Skin of body (tissue), 2 donors: ENCODE data around the gene TBK1. TPM values are rescaled to one million over a fixed set of nuclear protein-coding genes. Genes with fewer than 3 reads are reported as not detected.
A peak's percentile ranks its signal among the peaks of the same experiment; 100 is the strongest.
"Not testable (repeated sequence)": the region's sequence is repeated elsewhere in the genome, so short reads cannot be mapped to it uniquely, and the experiment has no call there.

ENCODE experiments used
- DNase-seq: peaks from one replicate; lab custom pipeline; 2025; lab: John Stamatoyannopoulos, UW
- total RNA-seq: library from RNA; depleted of rRNA; stranded (reverse); fragments of >200 nt; gene quantifications from one replicate; pipeline ENCODE4 v1.2.3, GENCODE V29; 2014

TBK1 gene
- total RNA-seq, 1 donor from 2014 or later = 26.7 TPM

GRCh38 chr12:64494998-64495729 is 43.2 kb downstream of the TBK1 start:
- no peak for DNase-seq

- DNase-seq = no peak
These were observed 45.0 kb downstream of the TBK1 start for GRCh38 chr12:64496839-64497400.

DNA sequence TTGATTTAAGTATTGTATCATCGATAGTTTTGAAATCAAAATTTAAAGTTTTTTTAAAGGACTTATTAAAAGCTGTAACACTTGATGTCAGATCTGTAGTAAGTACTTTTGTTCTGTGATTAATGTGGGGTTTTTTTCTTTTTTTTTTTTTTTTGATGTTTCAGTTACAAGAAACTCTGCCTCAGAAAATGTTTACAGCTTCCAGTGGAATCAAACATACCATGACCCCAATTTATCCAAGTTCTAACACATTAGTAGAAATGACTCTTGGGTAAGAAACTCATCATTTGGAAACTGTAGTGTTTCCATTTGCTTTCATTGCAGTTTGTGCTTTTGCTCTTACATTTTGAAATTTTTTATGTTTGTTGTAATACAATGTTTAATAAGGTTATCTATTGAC is 45.6 kb downstream of the TBK1 start:
- DNase-seq = no peak

GRCh38 chr12:64497903-64498302 is 46.0 kb downstream of the TBK1 start:
- DNase-seq = no peak

DNA sequence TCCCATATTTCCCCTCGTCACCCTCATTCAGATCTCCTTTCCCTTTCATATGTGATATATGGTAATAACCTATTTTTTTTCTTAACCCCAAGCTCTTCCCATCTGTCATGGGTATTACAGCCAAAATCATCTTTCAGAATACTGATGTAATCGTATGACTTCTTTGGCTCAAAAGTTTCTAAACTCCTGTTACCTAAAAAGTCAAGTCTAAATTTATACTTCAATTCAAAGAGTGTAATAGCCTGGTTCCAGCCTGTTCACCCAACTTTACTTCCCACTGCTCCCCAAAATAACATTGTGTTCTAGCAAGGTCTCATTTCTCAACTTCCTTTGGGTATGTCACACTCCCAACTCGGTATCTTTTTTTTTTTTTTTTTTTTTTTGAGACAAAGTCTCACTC is 48.5 kb downstream of the TBK1 start:
- DNase-seq = no peak

- no peak for DNase-seq
These were observed 49.6 kb downstream of the TBK1 start for GRCh38 chr12:64501486-64501885.

GRCh38 chr12:64506955-64507354 is 55.0 kb downstream of the TBK1 start:
- no peak for DNase-seq

DNA sequence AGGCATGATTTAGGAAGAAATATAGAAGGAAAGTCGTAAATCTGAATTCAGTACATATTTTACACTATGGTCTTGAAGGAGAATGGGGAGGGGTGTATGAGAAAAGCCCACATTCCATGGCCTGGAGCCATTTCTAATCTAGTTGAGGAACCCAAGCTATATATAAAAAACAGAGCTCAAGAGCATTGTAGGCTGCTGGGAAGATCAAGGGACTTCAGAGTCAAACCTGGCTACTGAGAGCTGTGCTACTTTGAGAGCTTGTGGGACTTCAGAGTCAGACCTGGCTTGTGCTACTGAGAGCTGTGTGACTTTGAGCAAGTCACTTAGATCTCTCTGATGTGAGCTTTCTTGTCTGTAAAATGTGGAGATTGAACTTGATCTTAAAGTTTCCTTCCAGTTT is 58.7 kb downstream of the TBK1 start:
- no peak for DNase-seq

DNA sequence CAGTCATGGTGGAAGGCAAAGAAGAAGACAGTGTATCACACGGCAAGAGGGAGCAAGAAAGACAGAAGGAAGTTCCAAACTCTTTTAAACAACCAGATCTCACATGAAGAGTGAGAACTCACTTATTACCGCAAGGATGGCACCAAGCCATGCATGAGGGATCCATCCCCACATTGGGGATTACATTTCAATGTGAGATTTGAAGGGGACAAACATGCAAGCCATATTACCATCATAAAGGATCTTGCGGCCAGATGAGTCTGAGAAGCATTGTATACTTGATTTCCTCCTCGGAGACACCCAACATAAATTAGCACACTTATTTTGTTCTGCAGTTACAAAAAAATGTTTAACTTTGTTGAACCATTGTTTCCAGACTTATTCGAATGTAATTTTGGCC is 66.5 kb downstream of the TBK1 start:
- peak; percentile 34 for DNase-seq

DNA sequence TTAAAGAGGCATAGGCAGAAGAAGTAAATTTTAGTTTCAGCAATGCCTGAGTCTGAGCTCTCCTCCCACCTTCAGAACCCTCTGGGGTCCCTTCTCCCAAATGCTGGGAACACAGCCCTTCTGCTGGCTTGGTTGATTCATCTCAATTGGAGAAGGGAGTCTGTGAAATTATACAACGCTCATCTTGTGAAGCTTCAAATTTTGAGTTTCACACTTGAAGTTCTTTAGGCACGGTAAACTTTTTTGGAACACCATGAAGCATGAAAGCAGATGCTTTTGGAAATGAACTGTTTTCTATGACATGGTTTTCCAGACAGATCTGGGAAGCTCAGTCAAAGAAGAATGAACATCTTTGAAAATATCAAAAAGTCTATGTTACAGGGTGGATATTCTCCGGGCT is 69.9 kb downstream of the TBK1 start:
- no peak for DNase-seq

DNA sequence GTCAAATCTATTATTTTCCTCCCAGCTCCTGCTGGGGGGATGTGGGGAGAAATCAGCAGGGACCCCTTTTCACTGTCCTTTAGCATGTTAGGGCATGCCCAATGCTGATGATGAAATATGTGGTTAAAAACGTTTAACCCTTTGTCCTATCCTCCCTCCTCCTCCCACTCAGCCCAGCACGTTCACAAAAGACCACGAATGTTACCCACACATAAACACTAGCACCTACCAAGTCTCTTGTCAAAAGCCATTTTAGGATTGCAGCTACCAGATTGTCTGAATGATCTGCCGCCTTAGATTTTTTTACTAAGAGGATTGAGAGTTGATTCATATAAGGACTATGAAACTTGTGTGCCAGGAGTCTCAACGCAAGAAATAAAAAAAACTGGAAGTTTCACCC is 70.4 kb downstream of the TBK1 start:
- no peak for DNase-seq

DNA sequence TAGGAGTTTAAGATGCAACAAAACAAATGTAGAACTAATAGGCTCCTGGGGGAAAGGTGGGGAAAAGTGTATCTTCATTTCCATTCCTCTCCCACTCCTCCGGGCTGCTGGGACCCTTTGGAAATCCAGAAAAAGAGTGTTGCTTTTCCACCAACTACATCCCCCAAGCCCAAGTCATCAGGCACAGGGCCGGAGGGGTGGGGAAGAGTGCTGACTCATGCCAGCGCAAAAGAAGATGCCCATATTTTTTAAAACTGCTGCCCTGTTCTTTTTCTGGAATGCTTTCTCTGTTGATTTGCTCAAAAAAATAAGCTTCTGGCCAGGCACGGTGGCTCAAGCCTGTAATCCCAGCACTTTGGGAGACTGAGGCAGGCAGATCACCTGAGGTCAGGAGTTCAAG is 70.9 kb downstream of the TBK1 start:
- no peak for DNase-seq

DNA sequence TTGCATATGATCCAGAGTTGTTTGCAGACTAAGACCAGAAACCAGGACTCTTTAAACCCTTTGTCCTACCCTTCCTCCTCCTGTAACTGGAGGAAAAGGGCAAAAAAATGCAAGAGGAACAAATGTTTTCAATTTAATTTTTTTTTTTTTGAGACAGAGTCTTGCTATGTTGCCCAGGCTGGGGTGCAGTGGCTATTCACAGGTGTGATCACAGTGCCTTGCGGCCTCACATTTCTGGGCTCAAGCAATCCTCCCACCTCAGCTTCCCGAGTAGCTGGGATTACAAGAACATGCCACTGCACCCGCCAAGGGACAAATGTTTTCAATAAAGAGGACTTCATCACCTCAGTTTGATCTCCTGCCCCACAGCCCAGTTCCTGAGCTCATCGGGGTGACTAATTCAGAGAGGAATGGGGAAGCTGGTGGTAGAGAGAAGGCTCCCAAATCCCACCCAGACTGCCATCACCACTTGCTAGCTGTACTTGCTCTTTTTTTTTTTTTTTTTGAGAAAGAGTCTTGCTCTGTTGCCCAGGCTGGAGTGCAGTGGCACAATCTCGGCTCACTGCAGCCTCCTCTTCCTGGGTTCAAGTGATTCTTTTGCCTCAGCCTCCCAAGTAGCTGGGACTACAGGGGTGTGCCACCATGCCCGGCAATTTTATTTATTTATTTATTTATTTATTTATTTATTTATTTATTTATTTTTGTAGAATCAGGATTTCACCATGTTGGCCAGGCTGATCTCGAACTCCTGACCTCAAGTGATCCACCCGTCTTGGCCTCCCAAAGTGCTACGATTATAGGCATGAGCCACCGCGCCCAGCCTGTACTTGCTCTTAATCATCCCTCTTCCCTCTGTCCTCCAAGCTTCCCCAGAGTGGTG is 71.9 kb downstream of the TBK1 start:
- not testable (repeated sequence) for DNase-seq

DNA sequence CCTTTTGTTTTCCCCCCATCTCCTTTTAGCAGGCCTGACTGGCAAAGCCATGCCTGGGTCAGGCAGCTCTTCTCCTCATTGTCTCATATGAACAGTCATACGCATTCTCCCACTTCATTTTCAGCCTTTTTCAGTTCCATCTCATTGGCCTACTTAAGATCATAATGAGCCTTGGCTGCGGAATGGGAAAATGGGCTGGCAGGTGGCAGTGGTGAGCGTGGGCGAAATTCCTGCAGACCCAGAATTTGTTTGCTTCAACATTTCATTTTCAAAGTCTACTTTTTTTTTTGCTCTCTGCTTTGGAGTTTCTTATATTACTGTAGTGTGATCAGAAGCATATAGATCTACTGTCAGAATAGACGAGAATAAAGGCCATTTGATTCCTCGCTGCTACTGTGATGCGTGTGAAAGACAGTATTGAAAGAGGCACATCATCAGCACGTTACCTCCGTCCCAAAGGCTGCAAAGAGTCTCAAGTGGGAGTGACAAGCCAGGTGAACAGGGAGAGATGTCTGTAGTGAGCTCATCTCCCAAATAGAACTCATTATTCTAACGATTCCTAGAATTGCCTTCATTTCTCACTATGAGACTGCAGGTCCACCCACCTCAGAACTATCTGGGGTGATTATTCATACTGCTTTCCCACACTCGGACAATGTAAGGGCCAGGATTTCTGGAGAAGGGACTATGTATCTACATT is 73.7 kb downstream of the TBK1 start:
- no peak for DNase-seq

GRCh38 chr12:64526859-64527258 is 74.9 kb downstream of the TBK1 start:
- DNase-seq = no peak

DNA sequence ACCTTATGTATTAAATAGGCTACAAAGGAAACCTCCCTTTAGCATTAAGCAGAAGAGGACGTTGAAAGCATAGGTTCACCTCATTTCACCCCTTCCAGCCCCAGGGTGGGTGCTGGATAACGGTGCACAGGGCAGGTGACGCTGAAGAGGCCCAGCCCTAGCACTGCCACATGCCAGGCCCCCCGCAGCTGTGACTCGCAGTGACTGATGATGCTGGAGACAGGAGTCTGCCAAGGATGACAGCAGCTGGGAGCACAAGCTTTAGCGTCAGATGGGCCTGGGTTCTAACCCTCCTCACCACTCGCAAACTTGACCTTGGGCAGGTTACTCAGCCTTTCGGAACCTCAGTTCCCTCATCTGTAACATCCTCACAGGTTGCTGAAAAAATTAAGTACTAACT is 76.7 kb downstream of the TBK1 start:
- no peak for DNase-seq

DNA sequence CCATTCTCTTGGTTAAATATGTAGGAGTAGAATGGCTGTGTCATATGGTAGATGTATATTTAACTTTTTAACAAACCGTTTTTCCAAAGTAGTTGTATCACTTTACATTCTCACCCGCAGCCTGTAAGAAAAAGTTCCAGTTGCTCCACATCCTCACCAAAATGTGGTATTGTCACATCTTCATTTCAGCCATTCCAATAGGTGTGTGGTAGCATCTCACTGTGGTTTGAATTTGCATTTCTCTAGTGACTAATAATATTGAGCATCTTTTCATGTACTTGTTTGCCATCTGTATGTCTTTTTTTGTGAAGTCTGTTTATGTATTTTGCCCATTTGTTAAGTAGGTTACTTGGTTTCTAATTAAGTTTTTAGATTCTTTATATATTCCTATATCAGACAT is 78.6 kb downstream of the TBK1 start:
- no peak for DNase-seq

- no peak for DNase-seq
These were observed 79.9 kb downstream of the TBK1 start for GRCh38 chr12:64531665-64532334.

- no peak for DNase-seq
These were observed 80.9 kb downstream of the TBK1 start for GRCh38 chr12:64532734-64533351.

DNA sequence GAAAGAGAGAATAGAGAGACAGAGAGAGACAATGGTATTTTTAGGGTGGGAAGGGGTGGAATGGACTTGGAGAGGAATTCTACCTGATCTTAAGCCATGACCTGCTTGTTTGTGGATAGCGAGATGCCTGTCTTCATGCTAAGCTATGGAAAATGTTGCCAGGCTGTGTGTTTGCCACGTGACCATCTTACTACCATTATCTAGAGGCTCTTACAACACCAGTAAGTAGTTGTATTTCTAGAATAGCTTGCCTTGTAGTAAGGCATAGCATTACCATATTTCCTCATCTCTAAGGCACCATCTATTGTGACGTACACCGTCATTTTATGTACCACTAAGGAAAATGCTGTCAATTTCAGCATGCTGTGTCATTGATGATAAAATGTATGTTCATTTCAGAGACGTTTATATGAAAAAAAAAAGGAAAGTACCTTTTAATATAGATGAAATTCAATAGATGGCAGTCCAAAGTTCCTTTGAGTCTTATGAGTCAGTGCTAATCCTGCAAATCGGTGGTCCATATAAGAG is 82.8 kb downstream of the TBK1 start:
- no peak for DNase-seq

GRCh38 chr12:64538121-64538520 is 86.2 kb downstream of the TBK1 start:
- DNase-seq = no peak
